ENCODE results near the gene SPOCK1.

The SPOCK1 gene

DNA sequence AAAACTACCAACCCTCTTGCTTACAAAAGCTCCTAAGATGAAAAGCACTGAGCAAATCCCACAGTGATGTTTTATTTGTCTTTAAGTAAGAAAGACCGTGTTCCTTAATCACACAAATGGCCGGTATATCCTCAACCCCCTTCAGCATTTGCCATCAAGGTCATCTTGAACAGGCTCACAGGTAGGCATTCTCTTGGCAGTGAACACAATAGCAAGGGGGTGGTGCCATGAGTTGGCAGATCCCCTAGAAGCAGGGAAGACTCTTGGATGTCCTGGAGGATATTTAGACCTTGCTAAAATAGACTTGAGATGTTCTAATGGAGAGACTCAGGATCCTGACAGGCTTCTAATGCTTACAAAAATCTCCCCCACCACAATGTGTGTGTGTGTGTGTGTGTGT, 323.0 kb downstream of the SPOCK1 start:
- Histone ChIP-seq H3K36me3 (ENCODE audit: control insufficient read depth, insufficient read depth, low read length) (no peaks in the 10 kb centered on the region), H3K4me1 (ENCODE audit: control insufficient read depth, insufficient read depth, low read length, poor library complexity, severe bottlenecking) (no peaks in the 10 kb centered on the region)
- no peak for DNase-seq

DNA sequence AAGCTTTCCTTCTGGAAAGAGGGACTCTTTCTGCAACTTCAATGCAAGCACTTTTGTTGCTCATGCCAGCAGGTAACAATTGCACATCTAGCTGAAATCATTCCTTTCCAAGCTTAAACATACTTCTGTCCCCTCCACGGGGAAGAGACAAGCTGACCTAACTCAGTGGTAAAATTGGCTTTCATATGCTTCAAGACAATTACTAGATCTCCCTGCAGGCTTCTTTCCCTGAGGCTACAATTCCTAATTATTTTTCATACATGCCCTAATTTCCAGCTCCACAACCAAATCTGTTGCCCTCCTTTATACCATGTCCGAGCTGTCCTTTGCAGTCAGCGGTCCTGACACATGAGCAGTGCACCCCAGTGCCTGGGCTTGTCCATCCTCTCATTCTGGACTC, 324.9 kb downstream of the SPOCK1 start:
- Histone ChIP-seq H3K36me3 (ENCODE audit: control insufficient read depth, insufficient read depth, low read length) (no peaks in the 10 kb centered on the region), H3K9me3 (ENCODE audit: control insufficient read depth, low read length) (no peaks in the 10 kb centered on the region), H3K4me3 (ENCODE audit: insufficient read depth, low read depth, low read length, poor library complexity, severe bottlenecking) (no peak overlapping the region), H3K27me3 (replicated peaks; ENCODE audit: control insufficient read depth, insufficient read depth, low read length, poor library complexity, severe bottlenecking) (no peaks in the 10 kb centered on the region), H3K4me1 (ENCODE audit: control insufficient read depth, insufficient read depth, low read length, poor library complexity, severe bottlenecking) (no peaks in the 10 kb centered on the region), H3K27ac (ENCODE audit: insufficient read depth, low read length, poor library complexity, severe bottlenecking) (no peak overlapping the region)
- DNase-seq = no peak

More for the DNA sequence above, 323.0 kb downstream of the SPOCK1 start:
- Histone ChIP-seq H3K27ac (ENCODE audit: insufficient read depth, low read length, poor library complexity, severe bottlenecking) (no peak overlapping the region), H3K27me3 (replicated peaks; ENCODE audit: control insufficient read depth, insufficient read depth, low read length, poor library complexity, severe bottlenecking) (no peaks in the 10 kb centered on the region), H3K4me3 (ENCODE audit: insufficient read depth, low read depth, low read length, poor library complexity, severe bottlenecking) (no peak overlapping the region), H3K9me3 (ENCODE audit: control insufficient read depth, low read length) (no peaks in the 10 kb centered on the region)

DNA sequence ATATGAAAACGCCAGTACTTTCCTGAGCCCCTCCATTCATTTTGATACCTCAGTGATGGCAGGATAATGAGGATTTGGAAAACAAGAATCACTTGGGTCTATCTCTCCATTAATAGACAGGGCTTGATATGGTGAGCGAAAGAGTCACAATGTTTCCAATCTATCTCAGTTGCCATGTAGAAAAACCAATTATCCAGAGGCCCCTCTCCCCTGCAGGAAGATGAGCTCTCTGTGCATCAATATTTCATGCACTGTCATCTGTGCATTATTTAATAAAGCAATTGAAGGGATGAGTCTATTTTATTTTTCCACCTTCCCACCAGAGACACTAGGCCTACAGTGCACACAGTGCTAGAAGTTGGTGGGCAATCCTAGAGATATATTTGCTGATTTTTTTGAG, 326.9 kb downstream of the SPOCK1 start:
- Histone ChIP-seq H3K27me3 (replicated peaks; ENCODE audit: control insufficient read depth, insufficient read depth, low read length, poor library complexity, severe bottlenecking) (no peaks in the 10 kb centered on the region), H3K36me3 (ENCODE audit: control insufficient read depth, insufficient read depth, low read length) (no peaks in the 10 kb centered on the region), H3K9me3 (ENCODE audit: control insufficient read depth, low read length) (no peaks in the 10 kb centered on the region), H3K27ac (ENCODE audit: insufficient read depth, low read length, poor library complexity, severe bottlenecking) (no peak overlapping the region), H3K4me1 (ENCODE audit: control insufficient read depth, insufficient read depth, low read length, poor library complexity, severe bottlenecking) (no peaks in the 10 kb centered on the region), H3K4me3 (ENCODE audit: insufficient read depth, low read depth, low read length, poor library complexity, severe bottlenecking) (no peak overlapping the region)
- no peak for DNase-seq

DNA sequence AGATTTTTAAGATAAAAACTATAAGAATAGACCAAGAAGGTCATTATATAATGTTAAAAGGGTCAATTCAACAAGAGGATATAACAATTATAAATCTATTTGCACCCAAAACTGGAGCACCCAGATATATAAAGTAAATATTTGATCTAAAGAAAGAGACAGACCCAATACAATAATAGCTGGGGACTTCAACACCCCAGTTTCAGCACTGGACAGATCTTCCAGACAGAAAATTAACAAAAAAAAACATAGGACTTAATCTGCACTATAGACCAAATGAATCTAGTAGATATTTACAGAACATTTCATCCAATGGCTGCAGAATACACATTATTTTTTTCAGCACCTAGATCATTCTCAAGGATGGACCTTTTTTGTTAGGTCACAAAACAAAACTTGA, 331.9 kb downstream of the SPOCK1 start:
- H3K36me3 ChIP-seq (ENCODE audit: control insufficient read depth, insufficient read depth, low read length) = no peaks in the 10 kb centered on the region
- H3K27ac ChIP-seq (ENCODE audit: insufficient read depth, low read length, poor library complexity, severe bottlenecking) = no peak overlapping the region
- H3K9me3 ChIP-seq (ENCODE audit: control insufficient read depth, low read length) = no peaks in the 10 kb centered on the region
- H3K4me3 ChIP-seq (ENCODE audit: insufficient read depth, low read depth, low read length, poor library complexity, severe bottlenecking) = no peak overlapping the region
- H3K27me3 ChIP-seq (replicated peaks; ENCODE audit: control insufficient read depth, insufficient read depth, low read length, poor library complexity, severe bottlenecking) = no peaks in the 10 kb centered on the region
- no peak for DNase-seq
- no peaks in the 10 kb centered on the region for H3K4me1 ChIP-seq (ENCODE audit: control insufficient read depth, insufficient read depth, low read length, poor library complexity, severe bottlenecking)

DNA sequence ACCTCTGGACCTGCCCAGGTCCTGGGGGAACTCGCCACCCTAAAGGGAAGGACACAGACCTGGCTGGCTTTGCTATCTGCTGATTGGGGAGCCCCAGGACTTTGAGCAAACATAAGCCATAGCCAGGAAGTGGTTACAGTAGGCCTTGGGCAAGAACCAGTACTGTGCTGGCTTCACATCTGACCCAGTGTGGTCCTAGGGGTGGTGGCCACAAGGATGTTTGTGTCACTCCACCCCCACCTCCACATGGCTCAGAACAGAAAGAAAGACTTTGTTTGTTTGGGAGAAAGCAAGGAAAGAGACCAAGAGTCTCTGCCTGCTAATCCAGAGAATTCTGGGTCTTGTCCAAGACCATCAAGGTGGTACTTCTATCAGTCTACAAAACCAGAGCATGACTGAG, 334.2 kb downstream of the SPOCK1 start:
- no peak overlapping the region for H3K27ac ChIP-seq (ENCODE audit: insufficient read depth, low read length, poor library complexity, severe bottlenecking)
- no peak overlapping the region for H3K4me3 ChIP-seq (ENCODE audit: insufficient read depth, low read depth, low read length, poor library complexity, severe bottlenecking)
- no peaks in the 10 kb centered on the region for H3K9me3 ChIP-seq (ENCODE audit: control insufficient read depth, low read length)
- DNase-seq = no peak
- H3K4me1 ChIP-seq (ENCODE audit: control insufficient read depth, insufficient read depth, low read length, poor library complexity, severe bottlenecking) = no peaks in the 10 kb centered on the region
- no peaks in the 10 kb centered on the region for H3K36me3 ChIP-seq (ENCODE audit: control insufficient read depth, insufficient read depth, low read length)
- H3K27me3 ChIP-seq (replicated peaks; ENCODE audit: control insufficient read depth, insufficient read depth, low read length, poor library complexity, severe bottlenecking) = no peaks in the 10 kb centered on the region

DNA sequence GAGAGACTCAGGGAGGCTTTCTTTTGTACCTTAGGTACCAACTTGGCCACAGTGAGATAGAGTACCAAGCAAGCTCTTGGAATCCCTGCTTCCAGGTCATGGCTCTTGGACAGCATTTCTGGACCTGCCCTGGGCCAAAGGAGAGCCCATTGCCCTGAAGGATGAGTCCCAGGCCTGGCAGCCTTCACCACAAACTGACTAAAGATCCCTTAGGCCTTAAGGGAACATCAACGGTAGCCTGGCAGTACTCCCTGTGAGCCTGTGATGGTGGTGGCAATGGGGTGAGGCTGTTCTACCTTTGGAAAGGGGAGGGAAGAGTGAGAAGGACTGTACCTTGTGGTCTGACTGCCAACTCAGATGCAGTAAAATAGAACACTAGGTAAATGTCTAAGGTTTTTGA, 334.6 kb downstream of the SPOCK1 start:
- Histone ChIP-seq H3K4me3 (ENCODE audit: insufficient read depth, low read depth, low read length, poor library complexity, severe bottlenecking) (no peak overlapping the region), H3K36me3 (ENCODE audit: control insufficient read depth, insufficient read depth, low read length) (no peaks in the 10 kb centered on the region), H3K27ac (ENCODE audit: insufficient read depth, low read length, poor library complexity, severe bottlenecking) (no peak overlapping the region), H3K9me3 (ENCODE audit: control insufficient read depth, low read length) (no peaks in the 10 kb centered on the region), H3K27me3 (replicated peaks; ENCODE audit: control insufficient read depth, insufficient read depth, low read length, poor library complexity, severe bottlenecking) (no peaks in the 10 kb centered on the region), H3K4me1 (ENCODE audit: control insufficient read depth, insufficient read depth, low read length, poor library complexity, severe bottlenecking) (no peaks in the 10 kb centered on the region)
- no peak for DNase-seq

DNA sequence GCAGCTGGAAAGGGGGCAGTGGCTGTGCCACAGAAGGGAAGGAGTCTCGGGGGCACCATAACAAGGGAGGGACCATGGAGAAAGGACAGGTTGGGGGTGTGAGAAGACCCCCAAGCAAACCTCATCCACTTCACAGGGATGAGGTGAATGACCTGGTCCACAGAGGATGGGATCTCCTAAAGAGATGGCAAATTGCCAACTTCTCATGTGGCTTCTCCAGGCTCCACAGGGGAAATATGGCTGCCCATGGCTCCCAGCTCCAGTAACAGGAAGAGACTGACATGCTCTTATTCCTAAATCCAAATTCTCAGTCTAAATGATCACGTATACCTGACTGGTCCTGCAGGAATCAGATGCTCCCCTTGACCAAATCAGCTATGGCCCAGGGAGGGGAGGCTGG, 340.4 kb downstream of the SPOCK1 start:
- H3K27ac ChIP-seq (ENCODE audit: insufficient read depth, low read length, poor library complexity, severe bottlenecking) = no peak overlapping the region
- DNase-seq = no peak
- H3K4me3 ChIP-seq (ENCODE audit: insufficient read depth, low read depth, low read length, poor library complexity, severe bottlenecking) = no peak overlapping the region
- H3K9me3 ChIP-seq (ENCODE audit: control insufficient read depth, low read length) = no peaks in the 10 kb centered on the region
- no peaks in the 10 kb centered on the region for H3K36me3 ChIP-seq (ENCODE audit: control insufficient read depth, insufficient read depth, low read length)
- no peaks in the 10 kb centered on the region for H3K4me1 ChIP-seq (ENCODE audit: control insufficient read depth, insufficient read depth, low read length, poor library complexity, severe bottlenecking)
- H3K27me3 ChIP-seq (replicated peaks; ENCODE audit: control insufficient read depth, insufficient read depth, low read length, poor library complexity, severe bottlenecking) = no peaks in the 10 kb centered on the region

DNA sequence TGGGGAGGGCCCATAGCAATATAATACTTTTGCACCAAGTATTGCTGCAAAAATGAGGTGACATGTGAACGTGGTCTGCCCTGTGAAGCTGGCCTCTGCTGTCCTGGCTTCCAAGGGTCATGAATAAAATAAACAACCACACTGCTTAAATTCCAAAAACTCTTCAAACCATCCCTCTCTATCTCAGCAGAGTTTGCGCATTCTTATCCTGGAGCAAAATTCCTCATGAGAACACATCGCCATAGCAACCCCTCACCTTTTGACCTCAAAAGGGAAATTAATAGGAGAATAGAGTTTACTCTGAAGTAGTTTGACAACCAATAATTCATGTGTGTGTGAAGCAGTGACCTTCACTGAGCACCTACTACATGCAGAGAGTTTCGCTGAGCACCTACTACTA, 342.9 kb downstream of the SPOCK1 start:
- Histone ChIP-seq H3K4me1 (ENCODE audit: control insufficient read depth, insufficient read depth, low read length, poor library complexity, severe bottlenecking) (no peaks in the 10 kb centered on the region), H3K36me3 (ENCODE audit: control insufficient read depth, insufficient read depth, low read length) (no peaks in the 10 kb centered on the region), H3K9me3 (ENCODE audit: control insufficient read depth, low read length) (no peaks in the 10 kb centered on the region), H3K4me3 (ENCODE audit: insufficient read depth, low read depth, low read length, poor library complexity, severe bottlenecking) (no peak overlapping the region), H3K27ac (ENCODE audit: insufficient read depth, low read length, poor library complexity, severe bottlenecking) (no peak overlapping the region), H3K27me3 (replicated peaks; ENCODE audit: control insufficient read depth, insufficient read depth, low read length, poor library complexity, severe bottlenecking) (no peaks in the 10 kb centered on the region)
- no peak for DNase-seq

DNA sequence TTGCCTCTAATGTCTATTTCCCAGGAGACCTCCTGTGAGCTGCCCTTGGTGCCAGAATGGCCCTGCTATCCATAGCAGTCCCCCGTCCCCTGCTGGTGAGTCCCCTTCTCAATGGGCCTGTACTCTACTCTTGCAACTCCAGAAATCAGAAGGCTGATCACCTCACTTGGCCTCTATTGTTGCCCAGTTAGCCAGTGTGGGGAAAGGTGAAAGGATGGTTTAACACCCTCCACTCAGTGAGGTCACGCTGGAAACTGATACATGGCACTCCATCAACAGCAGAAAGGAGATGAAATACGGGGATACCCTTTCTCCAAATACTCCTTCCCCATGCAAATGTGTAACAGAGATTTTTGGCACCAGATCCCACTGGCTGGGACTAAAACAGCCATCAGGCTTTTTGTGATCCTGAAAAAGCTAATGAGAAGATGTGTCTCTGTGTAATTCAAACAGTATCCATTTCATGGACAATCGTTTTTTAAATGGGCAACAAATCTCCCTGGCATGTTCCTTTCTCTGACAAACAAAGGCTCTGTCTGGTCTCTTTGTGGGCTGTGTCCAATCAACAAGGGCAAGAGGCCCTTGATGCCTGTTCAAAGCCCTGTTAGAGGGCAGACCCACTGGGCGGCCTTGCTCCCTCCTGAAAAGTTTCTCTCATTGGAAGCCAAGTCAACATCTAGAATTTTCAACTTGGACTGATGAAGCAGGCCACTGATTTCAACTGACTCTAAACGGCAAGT, 343.7 kb downstream of the SPOCK1 start:
- no peak for DNase-seq
- Histone ChIP-seq H3K4me3 (ENCODE audit: insufficient read depth, low read depth, low read length, poor library complexity, severe bottlenecking) (no peak overlapping the region), H3K27me3 (replicated peaks; ENCODE audit: control insufficient read depth, insufficient read depth, low read length, poor library complexity, severe bottlenecking) (no peaks in the 10 kb centered on the region), H3K9me3 (ENCODE audit: control insufficient read depth, low read length) (no peaks in the 10 kb centered on the region), H3K4me1 (ENCODE audit: control insufficient read depth, insufficient read depth, low read length, poor library complexity, severe bottlenecking) (no peaks in the 10 kb centered on the region), H3K36me3 (ENCODE audit: control insufficient read depth, insufficient read depth, low read length) (no peaks in the 10 kb centered on the region), H3K27ac (ENCODE audit: insufficient read depth, low read length, poor library complexity, severe bottlenecking) (no peak overlapping the region)

DNA sequence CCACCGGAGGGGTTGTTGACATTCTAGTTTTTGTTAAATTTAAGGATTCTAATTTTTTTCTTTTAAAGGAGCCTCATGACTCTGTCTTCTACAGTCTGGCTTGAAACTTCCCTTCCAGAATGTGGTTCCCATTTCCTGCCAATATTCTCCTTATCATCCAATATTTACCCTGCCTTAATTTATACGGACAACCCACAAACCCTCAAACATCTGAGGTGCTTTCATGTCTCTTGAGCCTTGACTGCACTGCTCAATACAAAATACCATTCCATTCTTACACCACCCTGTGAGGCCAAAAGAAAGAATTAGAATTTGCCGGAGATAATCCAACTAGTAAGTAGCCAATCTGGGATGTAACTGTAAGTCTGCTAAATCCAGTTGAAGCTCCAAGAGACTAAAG, 346.5 kb downstream of the SPOCK1 start:
- no peak overlapping the region for H3K27ac ChIP-seq (ENCODE audit: insufficient read depth, low read length, poor library complexity, severe bottlenecking)
- no peaks in the 10 kb centered on the region for H3K4me1 ChIP-seq (ENCODE audit: control insufficient read depth, insufficient read depth, low read length, poor library complexity, severe bottlenecking)
- DNase-seq = no peak

More for the DNA sequence above, 346.5 kb downstream of the SPOCK1 start:
- Histone ChIP-seq H3K4me3 (ENCODE audit: insufficient read depth, low read depth, low read length, poor library complexity, severe bottlenecking) (no peak overlapping the region), H3K27me3 (replicated peaks; ENCODE audit: control insufficient read depth, insufficient read depth, low read length, poor library complexity, severe bottlenecking) (no peaks in the 10 kb centered on the region), H3K9me3 (ENCODE audit: control insufficient read depth, low read length) (no peaks in the 10 kb centered on the region), H3K36me3 (ENCODE audit: control insufficient read depth, insufficient read depth, low read length) (no peaks in the 10 kb centered on the region)
